ENCODE measurements around the gene CCDC30.

The CCDC30 gene

DNA sequence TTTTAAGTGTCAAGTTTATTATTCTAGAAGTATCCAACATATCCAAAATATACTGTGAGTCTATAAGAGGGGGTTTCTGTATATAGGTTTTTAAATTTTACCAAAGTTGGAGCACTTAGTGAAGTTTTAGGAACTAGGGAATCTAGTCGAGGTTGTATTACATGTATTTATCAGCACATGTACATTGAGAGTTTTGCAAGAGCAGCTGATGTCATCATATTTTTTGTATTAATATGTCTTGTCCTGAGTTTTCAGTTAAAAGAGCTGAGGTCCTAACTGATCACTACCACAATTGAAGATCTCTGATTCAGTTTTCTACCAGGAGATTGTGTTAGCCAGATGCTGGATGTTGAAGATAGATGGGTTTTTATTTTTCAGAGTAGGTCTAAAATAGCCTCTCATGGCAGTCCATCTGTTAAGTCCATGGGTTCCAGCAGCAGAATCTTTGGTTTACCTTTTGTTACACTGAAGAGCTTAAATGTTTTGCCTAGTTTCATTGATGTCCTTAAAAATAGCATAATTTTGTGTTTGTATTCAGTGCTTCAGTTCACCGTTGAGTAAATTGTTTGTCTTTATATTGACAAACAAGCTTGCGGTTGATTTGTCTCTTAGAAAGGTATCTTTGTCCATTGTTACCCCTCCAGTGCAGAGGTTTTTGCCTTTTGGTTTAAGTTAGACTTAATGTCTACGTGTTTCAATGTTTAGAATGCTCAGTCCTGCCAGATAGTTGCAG is 235.2 kb downstream of the CCDC30 start:
- H3K27me3 ChIP-seq (ENCODE audit: low read depth, low read length), result no peaks in the 10 kb centered on the region
- peaks cover 67% of the 10 kb centered on the region for H3K36me3 ChIP-seq (replicated peaks; ENCODE audit: low read depth, low read length)
- H2AFZ ChIP-seq (ENCODE audit: low read depth, low read length), result no peak overlapping the region
- no peak overlapping the region for H3K4me2 ChIP-seq (ENCODE audit: low read length)
- peaks cover 79% of the 10 kb centered on the region for H3K79me2 ChIP-seq (ENCODE audit: low read length)
- H3K9ac ChIP-seq (ENCODE audit: low read length), result no peak overlapping the region
- peaks cover 43% of the 10 kb centered on the region for H4K20me1 ChIP-seq (ENCODE audit: insufficient read depth, low read length)
- TF ChIP-seq CTCF (IDR thresholded peaks at IDR 0.05; ENCODE audit: low read depth, low read length) (no peak), EZH2phosphoT487 (IDR thresholded peaks at IDR 0.05; ENCODE audit: low read depth) (no peak)
- no peaks in the 10 kb centered on the region for H3K9me3 ChIP-seq (ENCODE audit: insufficient read depth, low read length)
- no peaks in the 10 kb centered on the region for H3K4me1 ChIP-seq (ENCODE audit: low read length)
- H3K4me3 ChIP-seq (ENCODE audit: low read length), result no peak overlapping the region
- H3K27ac ChIP-seq (ENCODE audit: low read length), result no peak overlapping the region

DNA sequence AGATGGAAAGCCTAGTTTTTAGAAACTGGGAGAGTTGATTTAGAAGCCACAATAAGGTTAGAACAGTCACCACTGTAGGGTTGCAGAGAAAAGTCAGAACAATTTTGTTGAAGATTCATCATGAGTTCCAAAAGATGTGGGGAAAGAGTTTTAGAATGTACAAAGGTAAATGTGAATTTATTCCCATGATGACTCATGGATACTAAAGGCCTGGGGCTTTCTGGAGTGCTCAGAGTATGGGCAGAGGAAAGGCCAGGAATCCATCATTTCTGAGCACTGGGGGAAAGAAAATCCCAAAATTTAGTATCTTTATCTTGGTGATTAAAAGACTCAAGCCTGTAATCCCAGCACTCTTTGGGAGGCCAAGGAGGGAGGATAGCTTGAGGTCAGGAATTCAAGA is 236.9 kb downstream of the CCDC30 start:
- peaks cover 25% of the 10 kb centered on the region for H4K20me1 ChIP-seq (ENCODE audit: insufficient read depth, low read length)
- no peak overlapping the region for H3K27ac ChIP-seq (ENCODE audit: low read length)
- peaks cover 66% of the 10 kb centered on the region for H3K36me3 ChIP-seq (replicated peaks; ENCODE audit: low read depth, low read length)

DNA sequence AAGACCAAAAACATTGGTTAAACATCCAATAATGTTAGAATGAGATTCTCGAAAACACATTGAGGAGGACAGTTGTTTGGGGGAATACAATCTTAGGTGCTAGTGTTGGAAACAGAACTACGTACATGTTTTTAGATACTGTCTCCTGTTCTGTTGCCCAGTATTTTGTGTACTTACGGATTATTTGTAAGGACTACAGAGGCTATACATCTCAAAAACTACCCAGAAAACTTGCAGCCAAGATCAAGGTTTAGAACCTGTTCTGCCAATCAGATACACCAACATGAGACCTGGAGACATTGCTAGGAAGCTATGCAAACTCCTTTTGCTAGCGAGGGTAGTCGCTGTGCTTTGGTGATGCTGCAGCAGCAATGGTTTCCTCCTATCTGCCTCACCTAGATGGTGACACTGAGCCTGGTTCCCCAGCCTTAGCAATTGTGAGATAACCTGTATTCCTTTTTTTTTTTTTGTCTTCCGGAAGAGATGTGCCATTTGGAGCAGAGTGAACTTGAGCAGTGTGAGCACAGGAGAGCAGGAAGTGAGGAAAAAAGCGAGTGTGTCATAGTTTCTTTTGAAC is 240.9 kb downstream of the CCDC30 start:
- no peak overlapping the region for H3K9ac ChIP-seq (ENCODE audit: low read length)
- no peaks in the 10 kb centered on the region for H3K9me3 ChIP-seq (ENCODE audit: insufficient read depth, low read length)
- no peaks in the 10 kb centered on the region for H3K27me3 ChIP-seq (ENCODE audit: low read depth, low read length)
- no peak overlapping the region for H3K4me2 ChIP-seq (ENCODE audit: low read length)
- H3K4me3 ChIP-seq (ENCODE audit: low read length), result no peak overlapping the region
- H3K4me1 ChIP-seq (ENCODE audit: low read length), result no peaks in the 10 kb centered on the region
- peaks cover 47% of the 10 kb centered on the region for H3K79me2 ChIP-seq (ENCODE audit: low read length)
- H2AFZ ChIP-seq (ENCODE audit: low read depth, low read length), result no peak overlapping the region
- H3K27ac ChIP-seq (ENCODE audit: low read length), result no peak overlapping the region
- peaks cover 6% of the 10 kb centered on the region; the same call in 1 of the 2 replicates for H4K20me1 ChIP-seq (ENCODE audit: insufficient read depth, low read length)
- H3K36me3 ChIP-seq (replicated peaks; ENCODE audit: low read depth, low read length), result peaks cover 51% of the 10 kb centered on the region
- TF ChIP-seq CTCF (IDR thresholded peaks at IDR 0.05; ENCODE audit: low read depth, low read length) (no peak), EZH2phosphoT487 (IDR thresholded peaks at IDR 0.05; ENCODE audit: low read depth) (no peak)

More for the DNA sequence above, 236.9 kb downstream of the CCDC30 start:
- peaks cover 72% of the 10 kb centered on the region for H3K79me2 ChIP-seq (ENCODE audit: low read length)
- no peak overlapping the region for H3K9ac ChIP-seq (ENCODE audit: low read length)
- no peak overlapping the region for H2AFZ ChIP-seq (ENCODE audit: low read depth, low read length)
- no peaks in the 10 kb centered on the region for H3K4me1 ChIP-seq (ENCODE audit: low read length)
- no peaks in the 10 kb centered on the region for H3K9me3 ChIP-seq (ENCODE audit: insufficient read depth, low read length)
- no peak overlapping the region for H3K4me3 ChIP-seq (ENCODE audit: low read length)
- no peaks in the 10 kb centered on the region for H3K27me3 ChIP-seq (ENCODE audit: low read depth, low read length)
- no peak for TF ChIP-seq CTCF (IDR thresholded peaks at IDR 0.05; ENCODE audit: low read depth, low read length)
- no peak for TF ChIP-seq EZH2phosphoT487 (IDR thresholded peaks at IDR 0.05; ENCODE audit: low read depth)
- H3K4me2 ChIP-seq (ENCODE audit: low read length), result no peak overlapping the region
